Nucleus accumbens (tissue), 56 donors: ENCODE results near the gene ANTKMT.
"Not testable (repeated sequence)": the region's sequence is repeated elsewhere in the genome, so short reads cannot be mapped to it uniquely, and the experiment has no call there.

Experiments used
- DNase-seq, 56 donors: peaks; one replicate each; lab custom pipeline; 2025; lab: John Stamatoyannopoulos, UW

Gene ANTKMT

GRCh38 chr16:680967-681745, 39.8 kb upstream of the ANTKMT start:
- DNase-seq: peak in 3 of 56 donors; percentile 15 to 27 (median 16)

- DNase-seq: no peak
Measured at GRCh38 chr16:681746-682427, 39.1 kb upstream of the ANTKMT start.

GRCh38 chr16:682493-683395, 38.2 kb upstream of the ANTKMT start:
- no peak for DNase-seq

- DNase-seq: no peak
Measured at GRCh38 chr16:683396-684070, 37.4 kb upstream of the ANTKMT start.

- DNase-seq: peak; percentile 72 to 97 (median 92)
Measured at GRCh38 chr16:684071-684794, 36.7 kb upstream of the ANTKMT start, which contains the start of gene JMJD8. TSS of gene JMJD8 (minus strand) at chr16:684334. CDS start at chr16:684319, 15 bp downstream.

GRCh38 chr16:684961-685696, 35.8 kb upstream of the ANTKMT start:
- peak in 1 of 56 donors; percentile 31 for DNase-seq

- peak in 1 of 56 donors; percentile 20 for DNase-seq
Measured at GRCh38 chr16:685967-686366, 35.0 kb upstream of the ANTKMT start.

GRCh38 chr16:686459-687260, 34.3 kb upstream of the ANTKMT start:
- DNase-seq: no peak

GRCh38 chr16:687499-687898, 33.4 kb upstream of the ANTKMT start:
- DNase-seq: no peak

- no peak for DNase-seq
Measured at GRCh38 chr16:689175-689897, 31.6 kb upstream of the ANTKMT start.

GRCh38 chr16:691242-691641, 29.7 kb upstream of the ANTKMT start:
- not testable (repeated sequence) for DNase-seq

GRCh38 chr16:692356-693108, 28.4 kb upstream of the ANTKMT start:
- no peak for DNase-seq

- no peak for DNase-seq
Measured at GRCh38 chr16:693364-693763, 27.6 kb upstream of the ANTKMT start.

GRCh38 chr16:693766-694165, 27.2 kb upstream of the ANTKMT start:
- DNase-seq: no peak

- DNase-seq: no peak
Measured at GRCh38 chr16:694187-694862, 26.6 kb upstream of the ANTKMT start.

GRCh38 chr16:694863-695354, 26.0 kb upstream of the ANTKMT start:
- no peak for DNase-seq
